Stimulated activated CD4-positive, alpha-beta T cell treated with anti-CD3 and anti-CD28 coated beads, Interleukin-12 subunit alpha, Interleukin-12 subunit beta, amount 100 ng/mL, for 4 hours (primary cell): ENCODE measurements around the gene KLHL12.

Experiments used
- DNase-seq: peaks from one replicate; pipeline ENCODE4 v3.0.0-alpha.2; 2020

The KLHL12 gene

DNA sequence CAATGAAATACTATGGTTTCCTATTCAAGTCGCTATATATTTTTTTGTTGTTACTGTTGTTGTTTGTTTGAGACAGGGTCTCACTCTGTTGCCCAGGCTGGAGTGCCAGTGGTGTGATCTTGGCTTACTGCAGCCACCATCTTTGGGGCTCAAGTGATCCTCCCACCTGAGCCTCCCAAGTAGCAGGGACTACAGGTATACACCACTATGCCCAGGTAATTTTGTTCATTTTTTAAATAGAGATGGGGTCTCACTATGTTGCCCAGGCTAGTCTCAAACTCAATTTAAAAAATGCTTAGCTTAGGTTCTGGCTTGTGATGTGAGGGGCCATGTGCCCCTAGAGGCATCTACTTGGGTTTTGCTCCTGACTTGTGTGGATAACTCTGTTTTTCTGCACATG lies 47.9 kb downstream of the KLHL12 start:
- no peak for DNase-seq

DNA sequence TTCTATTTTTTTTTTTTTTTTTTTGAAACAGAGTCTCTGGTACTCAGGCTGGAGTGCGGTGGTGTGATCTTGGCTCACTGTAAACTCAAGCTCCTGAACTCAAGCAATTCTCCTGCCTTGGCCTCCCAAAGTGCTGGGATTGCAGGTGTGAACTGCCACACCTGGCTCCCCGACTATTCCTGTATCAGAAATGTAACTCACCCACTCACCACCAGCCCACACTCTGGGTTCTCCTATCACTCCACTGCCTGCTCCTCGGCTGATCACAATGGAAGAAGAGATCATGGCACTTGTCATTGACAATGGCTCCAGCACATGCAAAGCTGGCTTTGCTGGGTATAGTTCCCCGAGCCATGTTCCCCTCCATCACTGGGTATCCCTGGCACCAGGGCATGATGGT lies 54.0 kb downstream of the KLHL12 start:
- no peak for DNase-seq

DNA sequence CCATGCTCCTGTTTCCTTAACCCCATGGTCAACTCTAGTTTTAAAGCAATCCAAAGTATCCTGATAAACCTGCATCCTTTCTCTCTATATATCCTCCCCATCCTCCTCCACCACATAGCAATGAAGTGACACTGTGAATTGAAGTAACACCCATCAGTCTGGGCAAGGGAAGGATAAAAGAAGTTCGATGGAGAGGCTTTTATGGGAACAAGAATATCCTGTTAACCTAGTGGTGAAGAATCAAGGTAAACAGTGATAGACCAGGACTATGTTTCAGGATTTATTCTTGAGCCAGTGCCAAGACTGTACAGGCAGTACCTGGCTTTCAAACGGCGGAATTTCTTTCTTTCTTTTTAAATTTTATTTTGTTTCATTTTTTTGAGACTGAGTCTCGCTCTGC lies 55.7 kb downstream of the KLHL12 start:
- DNase-seq = no peak

DNA sequence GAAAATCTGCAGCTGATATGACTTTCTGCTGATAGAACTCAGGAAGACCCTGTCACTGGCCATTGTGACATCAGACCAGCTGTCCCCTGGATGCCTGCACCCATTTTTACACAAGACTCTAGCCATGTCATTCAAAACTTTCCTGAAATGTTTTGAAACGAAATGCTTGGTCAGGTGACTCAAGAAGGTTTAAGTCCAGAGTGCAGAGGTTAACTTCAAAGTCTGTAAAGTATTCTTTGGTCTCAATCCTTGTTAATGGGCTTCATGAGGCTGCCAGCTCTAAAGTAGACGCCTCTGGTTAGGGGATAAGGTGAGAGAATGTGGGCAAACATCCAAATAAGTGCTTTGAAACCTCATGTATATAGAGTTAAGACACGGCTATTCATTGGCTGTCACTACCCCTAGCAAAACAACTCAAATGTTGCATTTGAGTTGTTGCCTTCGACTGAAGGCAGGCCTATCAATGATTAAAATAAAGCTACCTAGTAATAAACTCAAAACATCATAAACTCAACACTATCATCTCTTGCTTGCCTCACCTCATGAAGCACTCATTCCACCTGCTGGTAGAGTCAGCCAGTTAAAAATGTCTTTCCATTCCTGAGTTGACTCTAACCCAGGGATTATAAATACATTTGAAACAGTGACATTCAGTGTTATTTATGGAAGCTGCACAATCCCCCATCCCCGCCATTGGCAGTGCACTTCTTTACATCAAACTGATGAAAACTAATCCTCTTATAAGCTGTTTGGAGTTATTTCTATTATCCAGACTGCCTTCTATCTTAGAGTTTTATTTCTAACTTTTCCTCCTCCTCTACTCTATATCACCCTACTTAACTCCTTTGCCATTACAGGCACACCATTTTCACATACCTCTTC lies 64.1 kb downstream of the KLHL12 start:
- no peak for DNase-seq

DNA sequence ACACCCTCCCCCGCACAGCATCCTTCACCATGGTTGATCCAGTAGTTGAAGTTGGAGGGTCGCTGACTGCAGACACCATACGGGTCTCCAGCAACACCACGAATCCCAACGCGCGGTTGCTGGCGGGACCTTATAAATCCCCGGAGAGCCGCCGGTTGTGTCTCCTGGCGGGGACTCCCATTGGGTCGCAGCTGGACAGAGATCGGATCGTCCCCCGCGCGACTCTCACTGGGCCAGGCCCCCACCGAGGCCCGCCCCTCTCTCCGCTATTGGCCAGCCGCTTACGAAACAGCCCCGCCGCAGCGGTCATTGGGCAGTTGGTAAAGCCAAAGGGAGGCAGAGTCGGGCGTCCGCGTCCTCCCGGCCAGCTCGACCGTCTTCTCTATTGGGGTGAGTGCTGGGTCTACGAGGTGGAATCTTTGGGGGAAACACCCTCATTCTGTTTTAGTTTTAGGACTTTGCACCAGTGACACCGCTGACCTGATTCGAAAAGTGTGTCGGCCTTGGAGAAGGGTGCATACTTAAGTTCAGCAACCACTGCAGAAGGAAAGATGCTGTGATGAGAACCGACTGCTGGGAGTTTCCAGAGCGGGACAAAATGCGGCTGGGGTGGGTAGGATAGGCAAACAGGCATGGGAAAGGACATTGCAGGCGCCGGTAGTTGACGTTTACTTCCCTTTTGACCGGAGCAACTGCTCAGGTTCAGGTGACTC lies 65.5 kb downstream of the KLHL12 start:
- DNase-seq = peak; percentile 11

DNA sequence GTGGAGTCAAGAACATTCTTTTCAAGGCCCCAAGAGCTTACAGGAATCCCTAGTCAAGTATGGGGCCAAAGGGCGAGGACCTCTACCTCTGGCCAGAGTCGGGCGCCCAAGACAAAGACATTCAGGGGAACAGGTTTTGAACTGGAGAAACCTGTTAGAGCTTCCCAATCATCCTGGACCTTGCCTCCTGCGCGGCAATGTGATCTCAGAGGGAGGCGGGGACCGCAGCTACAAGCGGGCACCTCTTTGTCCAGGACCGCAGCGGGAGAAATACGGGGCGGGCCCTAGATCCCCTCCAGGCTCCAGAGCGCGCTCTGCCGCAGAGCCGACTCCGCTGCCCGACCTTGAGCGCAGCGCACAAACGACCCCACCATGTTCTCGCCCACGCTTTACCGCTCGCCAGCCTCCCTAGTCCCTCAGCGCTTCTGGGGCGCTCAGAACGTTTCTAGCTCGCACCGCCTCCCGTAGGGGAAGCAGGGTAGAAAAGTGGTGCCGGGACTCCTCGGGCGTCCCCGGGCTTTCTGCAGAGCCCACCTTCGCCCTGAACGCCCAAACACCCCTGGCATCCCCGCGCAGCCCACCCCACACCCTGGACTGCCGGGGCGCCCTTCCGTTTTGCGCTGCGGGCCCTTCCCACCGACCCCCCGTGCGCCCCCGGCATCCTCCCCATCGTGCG lies 66.2 kb downstream of the KLHL12 start:
- peak; percentile 16 for DNase-seq

DNA sequence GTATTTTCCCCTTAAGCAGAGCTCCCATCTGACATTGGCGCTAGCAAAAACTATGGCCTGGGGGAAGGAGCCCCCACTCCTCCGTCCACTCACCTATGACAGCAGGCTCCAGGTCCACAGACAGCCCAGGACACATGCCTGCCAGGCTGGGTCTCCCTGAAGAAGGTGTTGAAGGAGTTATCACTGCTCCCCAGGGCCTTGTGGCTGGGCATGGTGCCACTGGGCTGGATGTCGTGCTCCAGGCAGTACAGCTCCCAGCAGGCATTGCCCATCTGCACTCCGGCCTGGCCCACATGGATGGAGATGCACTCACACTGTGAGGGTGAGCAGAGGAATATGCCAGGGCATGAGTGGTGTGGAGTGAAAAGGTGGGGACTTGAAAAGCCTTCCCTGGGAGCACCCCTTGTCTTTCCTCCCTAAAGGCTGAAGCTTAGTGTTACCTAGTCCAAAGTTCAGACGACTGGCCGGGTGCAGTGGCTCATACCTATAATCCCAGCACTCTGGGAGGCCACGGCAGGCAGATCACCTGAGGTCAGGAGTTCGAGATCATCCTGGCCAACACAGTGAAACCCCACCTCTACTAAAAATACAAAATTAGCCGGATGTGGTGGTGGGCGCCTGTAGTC lies 68.1 kb downstream of the KLHL12 start:
- no peak for DNase-seq

DNA sequence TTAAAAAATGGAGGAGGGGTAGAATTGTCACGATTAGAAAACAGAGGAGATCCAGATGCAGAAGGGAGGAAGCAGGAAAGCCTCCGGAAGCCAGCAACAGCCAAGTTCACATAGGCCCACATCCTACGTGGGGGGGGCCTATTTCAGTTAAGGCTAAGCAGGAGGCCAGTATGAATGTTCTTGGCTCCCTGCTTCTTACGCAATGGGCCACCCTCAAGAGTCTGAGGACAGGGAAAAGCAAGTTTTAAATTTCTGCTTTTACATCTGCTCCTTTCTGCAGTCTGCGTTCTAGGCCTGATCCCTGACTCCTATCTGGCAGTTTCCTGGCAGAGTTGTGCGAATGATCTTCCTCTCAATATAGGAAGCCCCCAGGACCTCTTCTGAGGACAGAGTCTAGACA lies 68.7 kb downstream of the KLHL12 start:
- no peak for DNase-seq

DNA sequence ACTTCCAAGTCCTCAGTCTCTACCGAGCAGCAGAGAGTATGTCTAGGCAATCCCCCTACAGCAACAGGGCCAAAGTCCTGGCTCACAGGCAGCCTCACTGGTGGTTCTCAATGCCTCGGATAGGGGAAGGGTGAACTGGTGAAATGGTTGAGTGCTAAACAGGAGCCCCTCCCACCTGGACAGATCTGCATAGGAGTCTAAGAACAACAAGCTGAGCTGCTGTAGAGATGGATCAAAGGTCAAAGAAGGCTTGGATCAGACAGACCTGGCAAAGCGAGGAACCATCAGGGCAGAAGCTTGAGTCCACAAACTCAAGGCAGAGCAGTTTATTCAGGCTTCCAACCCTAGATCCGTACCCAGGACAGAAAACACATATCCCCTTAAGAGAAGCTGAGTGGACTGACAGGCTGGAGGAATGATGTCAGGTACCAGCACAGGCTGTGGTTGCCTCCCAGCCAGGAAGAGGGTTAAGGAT lies 69.9 kb downstream of the KLHL12 start:
- no peak for DNase-seq

DNA sequence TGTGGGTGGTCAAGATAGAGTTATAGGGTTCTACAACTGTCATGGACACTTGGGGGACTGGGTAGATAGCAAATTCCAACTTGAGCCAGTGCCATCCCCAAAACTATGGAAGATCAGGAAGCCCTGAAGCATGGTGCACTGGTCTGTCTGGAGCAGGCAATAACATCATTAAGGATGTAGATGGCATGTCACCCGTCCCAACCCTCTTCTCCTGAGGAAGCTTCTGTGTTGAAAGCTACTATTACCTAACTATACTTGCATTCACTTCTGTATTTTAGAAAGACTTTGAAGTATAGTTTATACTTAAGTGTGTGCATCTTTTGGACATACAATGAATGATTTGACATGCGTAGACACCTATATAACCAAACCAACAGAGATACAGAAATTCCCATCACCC lies 71.0 kb downstream of the KLHL12 start:
- no peak for DNase-seq

DNA sequence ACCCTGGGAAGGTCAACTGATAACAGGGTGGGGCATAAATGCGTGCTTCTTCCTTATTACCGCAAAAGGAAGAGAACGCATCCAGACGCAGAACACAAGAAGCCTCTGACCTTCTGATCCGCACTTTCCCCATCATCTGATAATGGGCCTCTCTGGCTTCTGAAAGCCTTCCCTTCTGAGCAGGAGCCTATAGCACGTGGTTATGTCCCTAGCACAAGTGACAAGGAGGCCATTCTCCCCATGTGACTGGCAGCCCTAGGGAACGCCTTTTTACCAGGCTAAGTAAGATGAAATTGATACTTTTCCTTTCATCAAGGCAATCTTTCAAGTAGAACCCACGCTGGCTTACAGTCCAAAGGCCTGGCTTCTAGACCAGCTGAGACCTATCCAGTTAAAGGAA lies 72.2 kb downstream of the KLHL12 start:
- no peak for DNase-seq

DNA sequence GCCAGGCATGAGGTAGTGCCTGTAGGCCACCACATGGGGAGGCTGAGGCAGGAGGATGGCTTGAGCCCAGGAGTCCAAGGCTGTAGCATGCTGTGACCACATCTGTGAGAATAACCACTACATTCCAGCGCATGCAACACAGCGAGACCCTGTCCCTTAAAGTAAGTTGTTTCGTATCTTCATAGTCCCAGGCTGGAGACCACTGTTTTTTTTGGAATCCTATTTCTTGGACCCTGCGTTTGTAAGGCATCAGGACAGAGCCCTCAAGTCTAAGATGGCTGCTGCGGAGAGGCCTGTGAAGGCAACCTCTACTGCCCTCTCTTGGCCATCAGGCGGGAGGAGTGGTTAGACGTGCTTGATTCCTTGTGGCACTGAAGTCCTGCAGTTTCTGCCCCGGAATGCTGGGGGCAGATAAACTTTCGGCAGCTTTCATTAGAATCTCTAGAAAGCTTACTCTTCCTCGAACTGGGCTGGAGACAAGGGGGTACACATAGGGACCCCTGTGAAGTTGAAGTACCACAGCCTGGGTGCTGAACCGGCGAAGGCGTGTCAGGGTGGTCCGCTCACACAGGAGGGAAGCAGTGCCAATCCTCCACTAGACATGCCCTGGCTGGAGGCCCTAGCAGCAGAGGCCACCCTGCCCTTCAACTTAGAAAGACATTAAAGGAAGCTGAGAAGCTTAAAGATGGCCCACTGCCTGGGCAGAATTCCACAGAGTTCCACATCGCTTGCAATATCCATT lies 74.7 kb downstream of the KLHL12 start:
- no peak for DNase-seq

DNA sequence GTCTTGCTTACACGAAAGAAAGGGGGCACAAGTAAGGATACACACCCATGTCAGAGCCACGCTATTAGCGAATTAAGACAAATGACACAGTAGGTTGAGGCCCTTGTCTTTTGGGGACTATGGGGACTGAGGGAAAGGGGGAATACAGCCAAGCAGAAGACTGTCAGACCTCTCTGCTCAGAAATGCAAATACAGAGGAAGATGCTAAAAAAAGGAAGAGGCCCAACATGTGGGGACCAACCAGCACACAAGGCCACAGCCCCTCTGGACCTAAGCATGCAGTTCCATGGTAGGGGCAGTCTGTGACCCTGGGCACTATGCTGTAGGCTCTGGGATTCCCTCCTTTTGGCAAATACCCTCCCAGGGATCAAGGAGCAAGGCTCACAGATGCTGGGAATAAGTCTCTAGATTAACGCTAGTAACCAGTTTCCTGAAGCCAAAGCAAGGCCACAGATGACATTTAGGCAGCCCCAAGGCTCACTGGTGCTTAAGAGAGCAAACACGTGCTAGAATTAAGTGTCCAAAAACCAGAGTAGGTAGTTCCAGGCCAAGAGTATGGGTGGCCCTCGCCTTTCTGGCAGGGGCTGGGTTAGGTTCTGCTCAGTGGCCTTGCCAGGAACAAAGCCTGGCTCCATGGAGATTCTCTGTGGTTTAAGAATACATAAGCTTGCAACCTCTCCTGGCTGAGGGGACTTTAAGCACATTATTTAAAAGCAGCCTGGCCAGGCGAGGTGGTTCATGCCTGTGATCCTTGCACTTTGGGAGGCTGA lies 76.3 kb downstream of the KLHL12 start:
- DNase-seq = no peak

DNA sequence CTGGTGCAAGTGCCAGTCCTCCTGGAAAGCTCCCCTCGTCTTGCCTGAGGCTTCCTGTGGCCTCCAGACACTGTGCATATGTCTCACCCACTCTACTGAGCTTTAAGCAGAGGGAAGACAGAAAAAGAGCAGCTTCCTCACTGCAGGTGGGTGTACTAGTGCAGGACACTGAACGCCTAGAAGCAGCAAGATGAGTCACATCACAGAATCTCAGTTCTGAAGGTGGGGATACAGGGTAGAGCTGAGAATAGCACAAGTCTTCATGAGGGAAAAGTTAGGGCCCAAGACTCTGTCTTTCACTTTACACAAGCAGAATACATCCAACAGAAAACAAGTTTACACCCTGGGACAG lies 78.9 kb downstream of the KLHL12 start:
- no peak for DNase-seq

DNA sequence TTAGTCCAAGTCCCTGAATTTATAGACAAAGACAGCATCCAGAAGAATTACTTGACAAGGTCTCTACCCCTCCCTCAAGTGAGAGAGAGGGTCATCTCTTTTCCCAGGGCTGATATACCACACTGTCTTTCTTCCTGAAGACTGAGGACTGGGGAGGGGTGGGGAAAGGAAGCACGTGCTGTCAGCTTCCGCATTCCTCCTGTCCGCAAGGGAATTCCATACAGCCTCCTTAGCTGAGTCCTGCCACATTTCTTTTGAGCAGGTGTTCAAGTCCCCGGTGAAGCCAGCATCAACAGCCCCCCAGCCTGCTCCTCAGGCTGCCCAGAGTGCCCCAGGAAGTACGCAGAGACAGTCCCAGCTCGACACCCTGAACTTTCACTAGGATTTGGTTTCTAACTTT lies 82.1 kb downstream of the KLHL12 start:
- no peak for DNase-seq

DNA sequence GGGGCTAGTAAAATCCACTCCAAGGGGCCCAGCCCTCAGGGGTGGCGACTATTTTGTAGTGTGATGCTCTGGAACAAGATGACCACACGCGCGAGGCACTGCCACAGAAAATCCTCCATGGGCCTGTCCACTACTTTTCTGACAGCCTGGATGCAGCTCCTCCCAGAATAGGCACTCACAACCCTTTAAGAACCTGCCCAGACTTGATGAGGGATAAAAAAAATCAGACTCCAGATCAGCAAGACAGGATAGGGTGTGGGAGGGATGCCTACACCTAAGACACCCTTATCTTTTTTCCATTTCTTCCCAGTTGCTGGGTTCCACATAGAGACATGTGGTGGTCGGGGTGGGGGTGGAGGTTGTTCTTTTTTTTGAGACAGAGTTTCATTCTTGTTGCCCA lies 82.8 kb downstream of the KLHL12 start:
- no peak for DNase-seq

DNA sequence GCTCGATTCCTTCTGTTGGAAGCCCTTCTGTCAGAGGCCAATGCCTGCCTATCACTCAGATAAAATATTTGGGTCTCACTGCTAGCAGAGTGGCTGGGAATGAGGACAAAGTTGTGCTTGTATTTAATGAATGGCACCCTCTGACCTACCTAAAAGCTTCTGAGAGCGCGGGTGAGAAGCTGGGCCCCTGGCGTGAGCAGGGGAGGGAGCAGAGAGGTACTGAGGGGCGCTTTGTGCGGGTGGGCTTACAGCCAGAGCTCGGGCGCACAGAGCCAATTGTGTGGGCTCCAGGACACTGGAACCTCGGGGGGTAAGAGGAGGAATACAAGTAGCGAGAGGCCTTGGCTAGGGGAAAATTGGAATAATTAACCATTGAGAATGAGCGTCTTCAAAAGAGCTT lies 84.0 kb downstream of the KLHL12 start:
- DNase-seq = no peak
